A673 (cell line): ENCODE results near the gene PPFIA2. TPM values are rescaled to one million over a fixed set of nuclear protein-coding genes. Genes with fewer than 3 reads are reported as not detected.
"Not testable (repeated sequence)": the region's sequence is repeated elsewhere in the genome, so short reads cannot be mapped to it uniquely, and the experiment has no call there.

Source experiments
- BruUV-seq: library from RNA; stranded (reverse); fragments of 400-500 nt; replicated peaks from 2 replicates; lab custom pipeline; 2021; lab: Mats Ljungman, UMichigan
- CTCF ChIA-PET: fragments of 300-600 bp; sonication (Branson Sonifier 250); formaldehyde crosslinking; loops from one replicate; lab custom pipeline; 2022; ENCODE audit warnings: antibody characterized with exemption; lab: Charles Lee
- POLR2A ChIA-PET: fragments of 300-600 bp; sonication (Branson Sonifier 250); formaldehyde crosslinking; loops from one replicate; lab custom pipeline; 2022; ENCODE audit warnings: antibody characterized with exemption; ENCODE audit not compliant: low non-redundant PET; lab: Charles Lee
- DNase-seq: peaks from one replicate; pipeline ENCODE4 v3.0.0-alpha.2; 2015; ENCODE audit warnings: low spot score
- H3K27ac ChIP-seq: fragments of 200-600 bp; sonication (generic); 2 replicates; pipeline ENCODE4 v1.5.1; 2016; ENCODE audit warnings: mixed run types, low read depth, mild to moderate bottlenecking, mixed read lengths, antibody characterized with exemption, low read length; ENCODE audit not compliant: poor library complexity, severe bottlenecking
- H3K27me3 ChIP-seq: fragments of 200-600 bp; sonication (generic); replicated peaks from 2 replicates; pipeline ENCODE4 v1.6.1; 2017; ENCODE audit warnings: mixed run types, low read depth, mild to moderate bottlenecking, mixed read lengths, antibody characterized with exemption, low read length; ENCODE audit not compliant: insufficient read depth, poor library complexity
- H3K36me3 ChIP-seq: fragments of 200-600 bp; sonication (generic); 2 replicates; pipeline ENCODE4 v1.6.1; 2016; ENCODE audit warnings: mixed run types, mild to moderate bottlenecking, mixed read lengths, antibody characterized with exemption, low read length; ENCODE audit not compliant: insufficient read depth, poor library complexity, severe bottlenecking
- H3K4me1 ChIP-seq: fragments of 200-600 bp; sonication (generic); 2 replicates; pipeline ENCODE4 v1.6.1; 2017; ENCODE audit warnings: mixed run types, mild to moderate bottlenecking, mixed read lengths, antibody characterized with exemption, low read length; ENCODE audit not compliant: insufficient read depth, poor library complexity, severe bottlenecking
- H3K4me3 ChIP-seq: fragments of 200-600 bp; sonication (generic); 2 replicates; pipeline ENCODE4 v1.5.1; 2016; ENCODE audit warnings: low read depth, mixed run types, mild to moderate bottlenecking, mixed read lengths, low read length; ENCODE audit not compliant: poor library complexity, severe bottlenecking
- H3K9me3 ChIP-seq: fragments of 200-600 bp; sonication (generic); 2 replicates; pipeline ENCODE4 v1.6.1; 2016; ENCODE audit warnings: mixed run types, low read depth, mild to moderate bottlenecking, mixed read lengths, antibody characterized with exemption, low read length; ENCODE audit not compliant: poor library complexity, severe bottlenecking
- CTCF ChIP-seq: fragments of 300-800, 200-600 bp; sonication (generic); conservative IDR thresholded peaks from 2 replicates; pipeline ENCODE4 v1.5.1; 2017; ENCODE audit warnings: low read depth, mild to moderate bottlenecking, antibody characterized with exemption, low read length, moderate library complexity, mixed read lengths
- EZH2 ChIP-seq: fragments of 200-600 bp; sonication (generic); IDR thresholded peaks from 2 replicates; pipeline ENCODE4 v1.6.1; 2017; ENCODE audit warnings: borderline replicate concordance, low read depth, mild to moderate bottlenecking, mixed read lengths, antibody characterized with exemption, low read length; ENCODE audit not compliant: poor library complexity, severe bottlenecking
- intact Hi-C: fragments of 100-400 bp; cut with micrococcal nuclease; formaldehyde crosslinking; loops from one replicate; pipeline ENCODE4 v1.10.0; 2022; ENCODE audit not compliant: unreplicated experiment
- total RNA-seq: library from RNA; stranded (reverse); gene quantifications from 2 replicates; pipeline ENCODE4 v1.2.3, GENCODE V29; 2021

Gene PPFIA2
- total RNA-seq, 1 experiment from 2014 or later, result 0.52 TPM

GRCh38 chr12:81670759-81671158, 88.4 kb downstream of the PPFIA2 start:
- no peaks in the 10 kb centered on the region for H3K9me3 ChIP-seq
- no peaks in the 10 kb centered on the region for H3K27me3 ChIP-seq
- BruUV-seq, result no TSS peak
- H3K4me3 ChIP-seq, result no peak overlapping the region
- POLR2A ChIA-PET, result no interaction called here
- DNase-seq, result no peak
- CTCF ChIA-PET, result no interaction called here
- intact Hi-C loops, result no loop called here
- H3K4me1 ChIP-seq, result no peaks in the 10 kb centered on the region
- no peaks in the 10 kb centered on the region for H3K36me3 ChIP-seq
- TF ChIP-seq CTCF (no peak), EZH2 (no peak)
- H3K27ac ChIP-seq, result no peak overlapping the region

GRCh38 chr12:81668475-81668874, 90.7 kb downstream of the PPFIA2 start:
- no peak for TF ChIP-seq EZH2
- TF ChIP-seq CTCF, result no peak
- ChIA-PET CTCF (no interaction called here), POLR2A (no interaction called here)
- no peaks in the 10 kb centered on the region for H3K9me3 ChIP-seq
- no peak overlapping the region for H3K4me3 ChIP-seq
- no TSS peak for BruUV-seq
- no peaks in the 10 kb centered on the region for H3K4me1 ChIP-seq
- DNase-seq, result peak; percentile 66
- H3K36me3 ChIP-seq, result no peaks in the 10 kb centered on the region
- H3K27me3 ChIP-seq, result no peaks in the 10 kb centered on the region
- no peak overlapping the region for H3K27ac ChIP-seq
- intact Hi-C loops, result no loop called here

- H3K9me3 ChIP-seq, H3K27ac ChIP-seq, H3K4me3 ChIP-seq, POLR2A ChIA-PET, DNase-seq, H3K4me1 ChIP-seq, H3K27me3 ChIP-seq, H3K36me3 ChIP-seq, BruUV-seq, intact Hi-C loops, CTCF ChIA-PET: not testable (repeated sequence)
Observed at GRCh38 chr12:81659310-81659709, 99.8 kb downstream of the PPFIA2 start.

- no peaks in the 10 kb centered on the region for H3K36me3 ChIP-seq
- peak; percentile 70 for TF ChIP-seq CTCF
- TF ChIP-seq EZH2, result no peak
- ChIA-PET POLR2A (no interaction called here), CTCF (no interaction called here)
- H3K4me3 ChIP-seq, result no peak overlapping the region
- peak; percentile 65 for DNase-seq
- no peaks in the 10 kb centered on the region for H3K27me3 ChIP-seq
- H3K27ac ChIP-seq, result no peak overlapping the region
- intact Hi-C loops, result loop anchor here (1.0 to 10.0 kb wide), 5 partner anchors 150 to 983 kb away; partner anchors contain the start of genes CCDC59 and METTL25
- no TSS peak for BruUV-seq
- H3K9me3 ChIP-seq, result no peaks in the 10 kb centered on the region
- H3K4me1 ChIP-seq, result no peaks in the 10 kb centered on the region
Observed at GRCh38 chr12:81644503-81644902, 114.6 kb downstream of the PPFIA2 start.
